Measurements from ENCODE around the gene MUC5B.

The MUC5B gene

DNA sequence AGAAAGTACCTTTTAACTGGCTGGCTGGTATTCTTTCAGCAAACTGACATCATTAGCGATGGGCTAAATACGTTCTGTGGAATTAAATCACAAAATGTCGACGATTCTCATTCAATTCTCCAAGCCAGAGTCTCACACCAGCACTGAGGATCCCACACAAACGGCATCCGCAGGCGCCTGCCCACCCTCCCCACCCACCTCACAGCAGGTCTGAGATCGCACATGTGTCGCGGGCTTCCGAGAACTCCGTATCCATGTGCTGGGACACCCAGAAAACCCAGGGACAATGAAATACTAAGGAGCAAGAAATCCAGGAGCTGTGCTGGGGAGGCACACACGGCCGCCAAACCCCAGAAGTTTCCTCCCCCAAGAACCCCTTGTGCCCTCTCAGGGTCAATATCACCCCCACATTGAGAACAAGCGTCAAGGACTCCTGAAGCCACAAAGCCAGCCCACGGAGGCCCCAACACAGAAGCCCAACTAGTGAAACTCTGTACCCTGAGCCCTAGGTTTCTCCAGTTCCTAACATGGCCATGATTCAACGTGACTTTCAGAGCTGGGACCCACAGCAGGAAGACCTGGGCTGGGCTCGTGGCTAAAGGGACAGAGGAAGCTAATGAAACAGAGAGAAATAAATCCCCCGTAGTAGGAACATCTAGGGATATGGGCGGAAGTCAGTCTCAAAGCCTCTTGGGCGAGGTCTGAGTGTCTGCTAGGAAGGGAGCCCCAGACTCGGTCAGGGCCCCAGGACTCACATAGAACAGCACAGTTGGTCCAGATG, 78.5 kb downstream of the MUC5B start:
- Histone ChIP-seq H3K9ac (no peak overlapping the region), H3K79me2 (ENCODE audit: insufficient read depth, low read depth) (peaks cover 7% of the 10 kb centered on the region; the same call in 1 of the 2 replicates), H3K4me3 (IDR thresholded peaks at IDR 0.05; ENCODE audit: insufficient read depth, low read depth, low read length) (no peak overlapping the region), H3K4me1 (ENCODE audit: low read depth, poor library complexity, severe bottlenecking) (no peaks in the 10 kb centered on the region), H3K4me2 (no peak overlapping the region), H3K36me3 (ENCODE audit: insufficient read depth) (no peaks in the 10 kb centered on the region), H4K20me1 (ENCODE audit: insufficient read depth) (no peaks in the 10 kb centered on the region), H3K27ac (no peak overlapping the region), H3K27me3 (ENCODE audit: insufficient read depth, low read depth) (no peaks in the 10 kb centered on the region), H2AFZ (ENCODE audit: low read depth) (no peak overlapping the region)
- TF ChIP-seq, protein P1, sequence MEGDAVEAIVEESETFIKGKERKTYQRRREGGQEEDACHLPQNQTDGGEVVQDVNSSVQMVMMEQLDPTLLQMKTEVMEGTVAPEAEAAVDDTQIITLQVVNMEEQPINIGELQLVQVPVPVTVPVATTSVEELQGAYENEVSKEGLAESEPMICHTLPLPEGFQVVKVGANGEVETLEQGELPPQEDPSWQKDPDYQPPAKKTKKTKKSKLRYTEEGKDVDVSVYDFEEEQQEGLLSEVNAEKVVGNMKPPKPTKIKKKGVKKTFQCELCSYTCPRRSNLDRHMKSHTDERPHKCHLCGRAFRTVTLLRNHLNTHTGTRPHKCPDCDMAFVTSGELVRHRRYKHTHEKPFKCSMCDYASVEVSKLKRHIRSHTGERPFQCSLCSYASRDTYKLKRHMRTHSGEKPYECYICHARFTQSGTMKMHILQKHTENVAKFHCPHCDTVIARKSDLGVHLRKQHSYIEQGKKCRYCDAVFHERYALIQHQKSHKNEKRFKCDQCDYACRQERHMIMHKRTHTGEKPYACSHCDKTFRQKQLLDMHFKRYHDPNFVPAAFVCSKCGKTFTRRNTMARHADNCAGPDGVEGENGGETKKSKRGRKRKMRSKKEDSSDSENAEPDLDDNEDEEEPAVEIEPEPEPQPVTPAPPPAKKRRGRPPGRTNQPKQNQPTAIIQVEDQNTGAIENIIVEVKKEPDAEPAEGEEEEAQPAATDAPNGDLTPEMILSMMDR (conservative IDR thresholded peaks at IDR 0.05; ENCODE audit: low read depth, low read length), result no peak

- no peak overlapping the region for H3K4me3 ChIP-seq (IDR thresholded peaks at IDR 0.05; ENCODE audit: insufficient read depth, low read depth, low read length)
- no peaks in the 10 kb centered on the region for H4K20me1 ChIP-seq (ENCODE audit: insufficient read depth)
- no peaks in the 10 kb centered on the region for H3K27me3 ChIP-seq (ENCODE audit: insufficient read depth, low read depth)
- peaks cover 7% of the 10 kb centered on the region; the same call in 1 of the 2 replicates for H3K79me2 ChIP-seq (ENCODE audit: insufficient read depth, low read depth)
- no peak overlapping the region for H3K27ac ChIP-seq
- no peak overlapping the region for H3K4me2 ChIP-seq
- H3K4me1 ChIP-seq (ENCODE audit: low read depth, poor library complexity, severe bottlenecking), result no peaks in the 10 kb centered on the region
- no peaks in the 10 kb centered on the region for H3K36me3 ChIP-seq (ENCODE audit: insufficient read depth)
- H3K9ac ChIP-seq, result no peak overlapping the region
- TF ChIP-seq, protein P1 (conservative IDR thresholded peaks at IDR 0.05; ENCODE audit: low read depth, low read length), result no peak
- H2AFZ ChIP-seq (ENCODE audit: low read depth), result no peak overlapping the region
These were observed 79.2 kb downstream of the MUC5B start for GRCh38 chr11:1302041-1302460.

GRCh38 chr11:1302461-1303125, 79.7 kb downstream of the MUC5B start:
- TF ChIP-seq, protein P1 (conservative IDR thresholded peaks at IDR 0.05; ENCODE audit: low read depth, low read length), result no peak
- no peaks in the 10 kb centered on the region for H4K20me1 ChIP-seq (ENCODE audit: insufficient read depth)
- no peaks in the 10 kb centered on the region for H3K27me3 ChIP-seq (ENCODE audit: insufficient read depth, low read depth)
- no peaks in the 10 kb centered on the region for H3K4me1 ChIP-seq (ENCODE audit: low read depth, poor library complexity, severe bottlenecking)
- no peak overlapping the region for H3K4me3 ChIP-seq (IDR thresholded peaks at IDR 0.05; ENCODE audit: insufficient read depth, low read depth, low read length)
- no peak overlapping the region for H3K9ac ChIP-seq
- H2AFZ ChIP-seq (ENCODE audit: low read depth), result no peak overlapping the region
- H3K4me2 ChIP-seq, result no peak overlapping the region
- no peak overlapping the region for H3K27ac ChIP-seq
- H3K36me3 ChIP-seq (ENCODE audit: insufficient read depth), result no peaks in the 10 kb centered on the region
- H3K79me2 ChIP-seq (ENCODE audit: insufficient read depth, low read depth), result peaks cover 7% of the 10 kb centered on the region; the same call in 1 of the 2 replicates

DNA sequence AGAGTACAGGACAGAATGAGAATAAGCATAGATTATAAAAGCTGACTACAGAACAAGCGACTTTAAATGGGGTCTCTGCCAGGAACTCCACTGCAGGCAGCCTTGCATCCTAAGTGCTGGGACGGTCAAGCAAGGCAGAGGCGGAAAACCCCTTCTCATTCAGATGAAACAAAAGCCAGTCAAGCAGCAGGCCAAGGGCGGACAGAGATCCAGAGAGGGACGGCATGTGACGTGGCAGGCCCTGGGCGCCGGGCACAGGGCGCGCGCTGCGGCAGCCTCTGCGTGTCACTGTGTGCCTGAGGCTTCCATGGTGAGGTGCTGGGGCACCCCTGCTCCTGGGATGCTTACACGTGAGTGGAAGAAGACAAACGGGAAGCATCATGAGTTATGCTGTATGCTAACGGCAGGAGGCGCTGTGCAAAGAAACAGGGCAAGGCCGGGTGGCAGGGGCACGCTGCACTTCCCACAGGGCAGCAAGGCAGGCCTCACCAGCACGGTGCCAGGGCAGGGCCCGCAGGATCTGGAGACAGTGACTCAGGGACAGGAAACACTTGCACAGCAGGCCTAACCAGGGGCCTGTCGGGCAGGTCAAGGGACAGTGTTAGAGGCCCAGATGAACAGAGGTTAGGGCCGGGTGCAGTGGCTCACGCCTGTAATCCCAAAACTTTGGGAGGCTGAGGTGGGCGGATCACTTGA, 80.4 kb downstream of the MUC5B start:
- H3K4me2 ChIP-seq, result no peak overlapping the region
- no peak overlapping the region for H3K27ac ChIP-seq
- H4K20me1 ChIP-seq (ENCODE audit: insufficient read depth), result no peaks in the 10 kb centered on the region
- peaks cover 2% of the 10 kb centered on the region for H3K4me1 ChIP-seq (ENCODE audit: low read depth, poor library complexity, severe bottlenecking)
- no peak overlapping the region for H3K4me3 ChIP-seq (IDR thresholded peaks at IDR 0.05; ENCODE audit: insufficient read depth, low read depth, low read length)
- no peak overlapping the region for H3K9ac ChIP-seq
- no peaks in the 10 kb centered on the region for H3K27me3 ChIP-seq (ENCODE audit: insufficient read depth, low read depth)
- peaks cover 7% of the 10 kb centered on the region; the same call in 1 of the 2 replicates for H3K79me2 ChIP-seq (ENCODE audit: insufficient read depth, low read depth)
- no peak overlapping the region for H2AFZ ChIP-seq (ENCODE audit: low read depth)
- TF ChIP-seq, protein P1 (conservative IDR thresholded peaks at IDR 0.05; ENCODE audit: low read depth, low read length), result no peak
- H3K36me3 ChIP-seq (ENCODE audit: insufficient read depth), result no peaks in the 10 kb centered on the region

Data from KMS-11 (cell line).